Activated gamma-delta T cell treated with Interleukin-2 at 50 U/mL for 16 hours (primary cell): Measurements from ENCODE around the gene SPATA18.
"Not testable (repeated sequence)": the region's sequence is repeated elsewhere in the genome, so short reads cannot be mapped to it uniquely, and the experiment has no call there.

Source experiments
- DNase-seq: peaks from one replicate; pipeline ENCODE4 v3.0.0-alpha.2; 2020

The SPATA18 gene

DNA sequence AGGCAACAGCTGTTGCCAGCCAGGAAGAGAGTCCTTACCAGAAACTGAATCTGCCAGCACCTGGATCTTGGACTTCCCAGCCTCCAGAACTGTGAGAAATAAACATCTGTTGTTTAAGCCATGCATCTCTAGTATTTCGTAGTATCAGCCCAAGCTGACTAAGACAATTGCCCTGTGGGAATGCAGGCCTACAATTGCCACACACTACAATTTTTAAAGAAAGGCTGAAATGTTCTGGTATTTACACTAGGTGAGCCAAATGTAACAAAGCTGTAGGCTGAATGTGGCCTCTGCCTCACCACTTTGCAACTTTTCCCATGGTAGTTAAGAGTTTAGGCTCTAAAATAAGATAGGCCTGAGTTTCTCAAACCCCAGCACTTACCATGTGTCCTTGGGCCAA is 59.1 kb downstream of the SPATA18 start:
- no peak for DNase-seq

DNA sequence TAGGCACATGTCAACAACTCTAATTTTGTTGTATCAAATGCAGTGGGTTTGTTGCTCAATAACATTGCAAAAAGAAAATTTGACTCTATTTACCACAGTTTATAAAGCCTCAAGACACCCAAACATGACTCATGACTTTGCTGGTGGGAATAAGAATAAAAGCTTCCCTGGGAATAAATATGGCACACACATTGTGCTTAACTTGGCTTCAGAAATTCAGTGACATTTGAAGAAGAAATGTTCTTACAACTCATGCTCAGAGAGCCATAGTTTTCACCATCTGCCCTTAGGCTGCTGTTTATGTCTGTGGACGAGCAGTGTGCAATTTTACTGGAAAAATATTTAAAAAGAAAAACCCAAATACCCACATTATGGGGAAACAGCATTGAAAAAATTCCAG is 60.9 kb downstream of the SPATA18 start:
- no peak for DNase-seq

DNA sequence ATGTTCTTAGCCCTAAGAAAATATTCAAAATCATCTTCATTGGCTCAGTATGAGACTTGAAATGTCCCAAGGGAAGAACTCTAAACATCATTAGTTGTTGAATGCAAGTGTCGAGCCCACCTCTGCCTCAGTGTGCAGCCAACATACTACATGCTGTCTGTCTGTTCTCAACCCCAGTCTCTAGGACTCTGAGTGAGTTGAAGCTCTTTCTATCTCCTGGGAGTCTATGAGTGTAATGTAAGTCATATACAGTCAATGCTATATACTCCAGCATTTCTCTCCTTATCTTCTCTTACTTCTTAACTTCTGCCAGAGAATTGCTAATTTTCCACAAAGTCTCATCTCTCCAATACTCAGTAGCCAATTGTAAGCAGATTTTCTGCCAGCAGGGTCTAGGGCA is 61.3 kb downstream of the SPATA18 start:
- no peak for DNase-seq

DNA sequence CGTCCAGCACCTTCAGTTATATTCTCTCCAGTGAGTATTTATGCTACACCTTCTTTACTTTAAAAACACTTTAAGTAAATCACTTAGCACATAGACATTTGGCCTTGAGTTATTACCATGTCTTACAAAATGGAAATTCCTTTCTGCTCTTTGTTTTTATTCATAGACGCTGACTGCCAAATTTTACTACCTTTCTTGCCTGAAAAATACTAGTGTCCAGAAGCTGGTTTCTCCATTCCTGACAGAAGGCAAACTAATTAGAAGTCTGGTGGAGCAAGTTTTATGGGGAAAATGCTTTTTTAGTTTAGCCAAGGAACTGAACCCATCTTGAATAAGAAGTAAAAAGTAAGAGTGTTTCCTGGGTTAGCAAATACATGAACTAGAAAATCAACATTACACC is 65.5 kb downstream of the SPATA18 start:
- DNase-seq, result no peak

DNA sequence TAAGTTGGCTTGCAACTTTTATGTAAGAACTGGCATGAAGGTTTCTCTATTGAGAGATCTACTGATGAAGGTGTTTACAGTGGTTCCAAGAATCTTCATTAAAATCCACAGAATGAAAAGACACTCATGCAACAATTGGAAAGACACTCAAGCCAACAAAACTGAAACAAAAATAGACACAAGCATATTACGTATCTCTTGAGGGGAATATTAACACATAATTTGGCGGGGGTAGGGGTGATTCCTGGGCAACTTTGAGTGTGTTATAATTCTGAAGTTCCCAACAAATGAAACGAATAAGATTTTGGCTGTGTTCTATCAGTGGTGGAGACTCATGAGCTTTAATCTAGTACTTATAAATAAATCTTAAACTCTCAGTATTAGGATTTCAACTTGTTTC is 75.1 kb downstream of the SPATA18 start:
- DNase-seq, result no peak

DNA sequence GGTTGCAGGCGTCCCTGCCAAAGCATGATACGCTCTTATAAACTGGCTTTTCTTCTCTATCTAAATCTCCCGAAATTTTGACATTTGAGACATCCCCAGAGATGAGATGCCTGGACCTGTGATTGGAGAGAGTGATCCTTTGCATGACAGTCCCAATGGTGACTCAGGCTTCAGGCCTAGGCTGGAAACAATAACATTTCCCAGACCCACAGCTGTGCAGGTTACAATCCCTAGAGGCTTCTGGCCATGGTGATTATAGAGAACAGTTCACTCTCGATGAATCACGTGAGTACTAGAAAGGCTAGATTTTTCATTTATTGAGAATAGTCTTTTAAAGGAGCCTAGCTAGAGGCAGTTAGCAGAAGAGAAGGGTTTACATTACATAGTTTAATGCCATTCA is 75.9 kb downstream of the SPATA18 start:
- DNase-seq, result no peak

DNA sequence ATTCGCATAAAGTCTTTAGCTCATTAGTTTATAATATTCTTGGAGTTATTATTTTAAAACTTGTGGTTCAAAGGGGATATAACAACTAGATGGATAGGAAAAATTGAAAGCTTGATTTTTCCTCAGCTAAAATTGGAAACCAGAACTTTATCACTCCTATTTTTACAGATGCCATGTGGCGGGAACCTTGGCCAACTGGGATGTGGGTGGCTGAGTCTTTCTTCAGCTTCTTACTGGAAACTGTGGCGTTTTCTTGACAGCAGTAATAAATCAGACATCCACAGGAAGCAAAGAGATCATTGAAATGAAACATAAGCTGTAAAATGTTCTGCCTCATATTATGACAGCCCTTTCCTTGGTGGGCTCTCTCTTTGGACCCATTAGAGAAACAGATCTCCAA is 84.1 kb downstream of the SPATA18 start:
- no peak for DNase-seq

DNA sequence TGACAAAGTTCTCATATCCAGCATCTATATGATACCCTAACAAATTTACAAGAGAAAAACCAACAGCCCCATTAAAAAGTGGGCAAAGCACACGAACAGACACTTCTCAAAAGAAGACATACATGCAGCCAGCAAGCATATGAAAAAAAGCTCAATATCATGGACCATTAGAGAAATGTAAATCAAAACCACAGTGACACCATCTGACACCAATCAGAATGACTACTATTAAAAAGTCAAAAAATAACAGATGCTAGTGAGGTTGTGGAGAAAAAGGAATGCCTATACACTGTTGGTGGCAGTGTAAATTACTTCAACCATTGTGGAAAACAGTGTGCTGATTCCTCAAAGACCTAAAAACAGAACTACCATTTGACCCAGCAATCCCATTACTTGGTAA is 86.0 kb downstream of the SPATA18 start:
- DNase-seq, result not testable (repeated sequence)

DNA sequence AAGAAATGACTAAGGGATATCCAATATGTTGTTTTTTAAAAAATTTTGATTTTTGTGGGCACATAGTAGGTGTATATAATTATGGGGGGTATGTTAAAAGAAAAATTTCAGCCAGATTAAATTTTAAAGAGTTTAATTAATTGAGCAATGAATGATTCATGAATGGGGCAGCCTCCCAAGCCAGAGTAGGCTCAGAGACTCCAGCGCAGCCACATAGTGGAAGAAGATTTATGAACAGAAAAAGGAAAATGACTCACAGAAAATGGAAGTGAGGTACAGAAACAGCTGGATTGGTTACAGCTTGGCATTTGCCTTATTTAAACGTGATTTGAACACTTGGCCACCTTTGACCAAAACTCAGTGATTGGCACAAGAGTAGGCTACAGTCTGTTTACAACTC is 91.7 kb downstream of the SPATA18 start:
- no peak for DNase-seq

DNA sequence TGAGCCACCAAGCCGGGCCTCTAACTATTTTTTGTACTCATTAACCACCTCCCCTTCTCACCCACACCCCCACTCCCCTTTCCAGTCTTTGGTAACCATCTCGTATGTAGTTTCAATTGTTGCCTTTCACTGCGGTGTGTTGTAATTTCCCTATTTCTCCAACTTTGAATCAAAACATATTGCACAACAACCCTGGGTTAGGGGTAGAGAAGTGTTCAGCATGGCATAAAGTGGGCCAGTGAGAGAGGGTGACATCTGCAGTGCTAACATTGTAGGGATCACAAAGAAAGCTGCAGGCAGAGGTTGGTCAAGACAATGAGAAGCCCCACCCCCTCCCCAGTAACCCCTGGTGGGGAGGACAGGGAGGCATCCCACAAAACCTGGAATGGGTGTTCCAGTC is 92.7 kb downstream of the SPATA18 start:
- DNase-seq, result no peak

DNA sequence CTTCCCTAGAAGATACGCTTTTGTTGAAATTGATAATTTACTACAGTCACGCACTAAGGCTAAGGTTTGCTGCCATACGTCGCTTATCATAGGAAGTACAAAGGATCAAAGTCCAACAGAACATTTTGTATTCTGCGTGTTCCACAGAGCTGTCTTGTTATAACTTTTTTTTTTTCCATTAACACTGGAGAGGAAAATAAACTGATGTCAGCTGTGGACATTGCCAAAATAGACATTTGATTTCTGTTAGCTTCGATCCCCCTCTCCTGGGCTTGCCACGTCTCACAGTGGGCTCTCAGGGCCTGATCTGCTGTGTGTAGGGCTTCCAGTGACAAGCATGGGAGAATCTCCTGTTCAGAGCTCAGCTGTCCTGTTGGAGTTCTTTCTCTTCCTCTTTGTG is 93.3 kb downstream of the SPATA18 start:
- no peak for DNase-seq
